Ascending aorta (tissue), 2 donors: ENCODE measurements around the gene CYP19A1. TPM values are rescaled to one million over a fixed set of nuclear protein-coding genes. Genes with fewer than 3 reads are reported as not detected.

Experiments
- DNase-seq, 2 donors: peaks; one replicate each; pipeline ENCODE4 v3.0.0-alpha.2; 2019; ENCODE audit warnings: low spot score in 2 of 2
- H3K27ac ChIP-seq, 2 donors: fragments of 200-600 bp; sonication (generic); one replicate each; pipeline ENCODE4 v1.5.1; 2016 to 2017; ENCODE audit warnings: mild to moderate bottlenecking in 1 of 2
- H3K27me3 ChIP-seq: fragments of 200-600 bp; sonication (generic); one replicate; pipeline ENCODE4 v1.5.1; 2017
- H3K36me3 ChIP-seq, 2 donors: fragments of 200-600 bp; sonication (generic); one replicate each; pipeline ENCODE4 v1.5.1; 2016
- H3K4me1 ChIP-seq, 2 donors: fragments of 200-600 bp; sonication (generic); one replicate each; pipeline ENCODE4 v1.5.1; 2016 to 2017; ENCODE audit warnings: mild to moderate bottlenecking in 1 of 2
- H3K4me3 ChIP-seq, 2 donors: fragments of 200-600 bp; sonication (generic); one replicate each; pipeline ENCODE4 v1.5.1; 2016 to 2017; ENCODE audit warnings: mild to moderate bottlenecking in 1 of 2
- H3K9me3 ChIP-seq, 2 donors: fragments of 200-600 bp; sonication (generic); one replicate each; pipeline ENCODE4 v1.5.1; 2016
- CTCF ChIP-seq, 3 experiments: fragments of 200-600 bp in 2 of 3; fragments of 450-650 bp in 1 of 3; sonication (generic) in 2 of 3; IDR thresholded peaks; one replicate each; pipeline ENCODE4 v1.5.1; 2016 to 2019; ENCODE audit warnings: antibody characterized with exemption in 3 of 3, mild to moderate bottlenecking in 1 of 3, moderate library complexity in 1 of 3
- intact Hi-C: fragments of 100-400 bp; cut with DNase I; formaldehyde crosslinking; loops from one replicate; pipeline ENCODE4 v1.15.1; 2023
- total RNA-seq: library from RNA; depleted of rRNA; stranded (reverse); fragments of >200 nt; gene quantifications from one replicate; pipeline ENCODE4 v1.1.0, GENCODE V29; 2016

The CYP19A1 gene
- total RNA-seq, 1 donor from 2014 or later = 95.7 TPM

DNA sequence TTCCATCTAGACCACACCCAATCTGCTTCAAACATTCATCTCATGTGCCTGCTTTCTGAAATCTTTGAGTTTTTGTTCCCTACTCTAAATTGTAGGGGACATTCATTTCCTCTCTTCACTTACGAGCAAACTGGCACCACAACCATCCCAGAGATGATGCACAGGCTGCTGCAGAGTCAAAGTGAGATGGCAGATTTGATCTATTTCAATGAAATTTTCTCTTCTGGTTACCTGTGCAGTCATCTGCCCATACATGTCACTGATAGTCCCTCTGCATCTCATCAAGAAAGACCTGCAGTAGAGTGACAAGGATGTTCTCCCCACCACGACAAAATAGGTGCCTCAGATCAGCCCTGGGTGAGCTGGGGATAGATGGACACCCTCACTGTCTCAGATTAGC, 125.5 kb downstream of the CYP19A1 start:
- Histone ChIP-seq H3K4me3 (no peak overlapping the region), H3K27ac (no peak overlapping the region), H3K36me3 (no peaks in the 10 kb centered on the region), H3K27me3 (no peaks in the 10 kb centered on the region), H3K4me1 (no peaks in the 10 kb centered on the region), H3K9me3 (no peaks in the 10 kb centered on the region)
- intact Hi-C loops = no loop called here
- DNase-seq = no peak
- TF ChIP-seq CTCF (IDR thresholded peaks at IDR 0.05) = no peak

GRCh38 chr15:51212239-51212638, 126.2 kb downstream of the CYP19A1 start:
- H3K27ac ChIP-seq = no peak overlapping the region
- DNase-seq = no peak
- no peaks in the 10 kb centered on the region for H3K27me3 ChIP-seq
- intact Hi-C loops = no loop called here
- no peak for TF ChIP-seq CTCF (IDR thresholded peaks at IDR 0.05)
- H3K4me1 ChIP-seq = no peaks in the 10 kb centered on the region
- H3K36me3 ChIP-seq = no peaks in the 10 kb centered on the region
- H3K9me3 ChIP-seq = no peaks in the 10 kb centered on the region
- H3K4me3 ChIP-seq = no peak overlapping the region

DNA sequence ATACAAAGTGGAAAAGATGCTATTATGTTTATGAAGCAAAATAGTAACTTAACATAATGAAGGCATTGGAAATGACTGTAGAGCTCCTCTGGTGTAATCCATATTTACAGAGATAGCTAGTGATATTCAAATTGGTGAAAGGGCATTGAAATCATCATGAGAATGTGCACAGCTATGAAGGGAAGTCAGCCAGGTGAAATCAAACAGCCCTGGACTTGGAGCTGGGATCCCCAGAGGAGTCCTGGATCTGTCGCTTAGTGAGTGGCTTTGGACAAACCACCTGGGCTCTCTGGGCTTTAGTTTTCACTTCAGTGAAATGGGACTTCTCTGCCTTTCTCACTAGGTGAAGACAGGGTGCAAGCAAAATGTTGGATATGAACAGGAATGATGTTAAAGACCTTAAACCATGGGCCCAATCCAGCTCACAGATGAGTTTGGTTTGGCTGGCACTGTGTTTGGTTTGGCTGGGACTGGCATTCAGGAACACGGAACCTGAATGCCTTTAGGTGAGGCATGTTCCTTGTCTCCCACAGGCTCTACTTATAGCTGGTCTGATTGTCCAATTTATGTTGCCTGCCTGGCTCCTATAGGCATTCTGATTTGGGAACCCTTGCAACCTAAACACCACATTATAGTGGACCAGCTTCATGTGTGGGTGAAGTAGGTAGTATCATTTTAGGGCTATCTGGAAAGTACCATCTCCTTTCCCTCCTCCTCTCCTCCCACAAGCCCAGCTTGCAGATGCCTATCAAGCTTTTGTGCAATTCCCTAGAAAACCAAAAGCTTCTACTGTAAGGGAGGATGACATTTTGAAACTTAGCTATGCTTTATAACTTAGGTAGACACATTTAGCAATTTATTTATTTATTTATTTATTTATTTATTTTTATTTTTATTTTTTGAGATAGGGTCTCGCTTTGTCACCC, 133.1 kb downstream of the CYP19A1 start:
- no peak for DNase-seq
- intact Hi-C loops = no loop called here
- no peak for TF ChIP-seq CTCF (IDR thresholded peaks at IDR 0.05)
- Histone ChIP-seq H3K9me3 (no peaks in the 10 kb centered on the region), H3K27ac (no peak overlapping the region), H3K4me1 (no peaks in the 10 kb centered on the region), H3K27me3 (no peaks in the 10 kb centered on the region), H3K36me3 (no peaks in the 10 kb centered on the region), H3K4me3 (no peak overlapping the region)

- H3K27ac ChIP-seq = no peak overlapping the region
- no peaks in the 10 kb centered on the region for H3K36me3 ChIP-seq
- no peaks in the 10 kb centered on the region for H3K4me1 ChIP-seq
- no peak for DNase-seq
- no peaks in the 10 kb centered on the region for H3K9me3 ChIP-seq
- H3K4me3 ChIP-seq = no peak overlapping the region
- no peak for TF ChIP-seq CTCF (IDR thresholded peaks at IDR 0.05)
- H3K27me3 ChIP-seq = no peaks in the 10 kb centered on the region
- intact Hi-C loops = no loop called here
Observed at GRCh38 chr15:51203797-51204196, 134.6 kb downstream of the CYP19A1 start.

DNA sequence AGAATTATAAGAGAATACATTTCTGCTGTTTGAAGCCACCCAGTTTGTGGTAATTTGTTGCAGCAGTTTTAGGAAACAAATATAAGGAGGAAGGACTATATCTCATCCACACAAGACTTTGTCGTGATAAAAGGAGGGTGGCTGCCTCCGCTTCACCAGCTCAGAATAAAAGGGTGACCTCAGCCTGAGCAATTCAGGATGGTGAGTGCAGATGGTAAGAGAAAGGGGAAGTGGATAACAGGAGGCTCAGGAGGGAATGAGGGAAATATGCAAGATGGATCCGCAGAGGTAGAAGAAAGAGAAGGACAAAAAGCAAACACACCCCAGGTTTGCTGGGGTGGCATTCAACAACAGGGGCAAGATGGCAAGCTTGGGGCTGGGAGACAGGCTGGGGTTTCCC, 135.6 kb downstream of the CYP19A1 start:
- intact Hi-C loops = no loop called here

More for the DNA sequence above, 135.6 kb downstream of the CYP19A1 start:
- Histone ChIP-seq H3K27me3 (no peaks in the 10 kb centered on the region), H3K36me3 (no peaks in the 10 kb centered on the region), H3K27ac (no peak overlapping the region), H3K4me1 (no peaks in the 10 kb centered on the region), H3K4me3 (no peak overlapping the region), H3K9me3 (no peaks in the 10 kb centered on the region)
- TF ChIP-seq CTCF (IDR thresholded peaks at IDR 0.05) = no peak
- DNase-seq = no peak
